ENCODE data around the gene SPAG9.

GRCh38 chr17:51115179-51115578 lies 5.5 kb downstream of the SPAG9 start:
- no peak for TF ChIP-seq CTCF (IDR thresholded peaks at IDR 0.05)
- no peak for TF ChIP-seq POLR2AphosphoS5 (IDR thresholded peaks at IDR 0.05)
